Natural killer cell (primary cell): Measurements from ENCODE around the gene GASK1A. TPM values are rescaled to one million over a fixed set of nuclear protein-coding genes. Genes with fewer than 3 reads are reported as not detected.

Source experiments
- ATAC-seq, 3 donors: fragments of 150-1000 bp in 2 of 3; fragments of 200-7000 bp in 1 of 3; cut with Tn5 transposase; 1 replicate in 1 of 3; 2 replicates in 2 of 3; pipeline ENCODE4 v1.10.0; 2021; ENCODE audit warnings: mild to moderate bottlenecking in 2 of 3, moderate library complexity in 2 of 3
- DNase-seq, 2 donors: peaks; one replicate each; pipeline versions ENCODE4 v3.0.0 to v3.0.0-alpha.2; 2013 to 2021; ENCODE audit warnings: mixed read lengths in 1 of 2
- H3K27ac ChIP-seq: one replicate; pipeline ENCODE4 v1.5.1; 2013; ENCODE audit warnings: mild to moderate bottlenecking, low read length
- H3K27me3 ChIP-seq: one replicate; pipeline ENCODE4 v1.6.1; 2013; ENCODE audit warnings: low read length; ENCODE audit not compliant: control insufficient read depth, insufficient read depth
- H3K36me3 ChIP-seq: one replicate; pipeline ENCODE4 v1.6.1; 2013; ENCODE audit warnings: low read length; ENCODE audit not compliant: control insufficient read depth, insufficient read depth
- H3K4me1 ChIP-seq: one replicate; pipeline ENCODE4 v1.6.1; 2013; ENCODE audit warnings: low read length; ENCODE audit not compliant: control insufficient read depth, insufficient read depth
- H3K4me3 ChIP-seq: one replicate; pipeline ENCODE4 v1.5.1; 2013; ENCODE audit warnings: low read length
- H3K9me3 ChIP-seq: one replicate; pipeline ENCODE4 v1.6.1; 2013; ENCODE audit warnings: low read length; ENCODE audit not compliant: control insufficient read depth, insufficient read depth
- H3K27ac Mint-ChIP-seq, 2 donors: one replicate each; pipeline ENCODE4 v1.8.0; 2022; ENCODE audit warnings: mild to moderate bottlenecking in 2 of 2, mixed read lengths in 2 of 2, moderate library complexity in 1 of 2
- H3K27me3 Mint-ChIP-seq, 2 donors: one replicate each; pipeline ENCODE4 v1.8.0; 2022; ENCODE audit warnings: low read depth in 2 of 2, mixed read lengths in 2 of 2
- H3K36me3 Mint-ChIP-seq: one replicate; pipeline ENCODE4 v1.8.0; 2022; ENCODE audit warnings: mixed read lengths
- H3K4me1 Mint-ChIP-seq, 2 donors: one replicate each; pipeline ENCODE4 v1.8.0; 2022; ENCODE audit warnings: mixed read lengths in 2 of 2
- H3K4me3 Mint-ChIP-seq: one replicate; pipeline ENCODE4 v1.8.0; 2022; ENCODE audit warnings: mild to moderate bottlenecking, moderate library complexity, mixed read lengths
- H3K9me3 Mint-ChIP-seq, 2 donors: one replicate each; pipeline ENCODE4 v1.8.0; 2022; ENCODE audit warnings: mixed read lengths in 2 of 2
- WGBS: methylation state at CpG from one replicate; pipeline ENCODE4 v1.1.7; 2013; ENCODE audit warnings: missing lambda C conversion rate; ENCODE audit not compliant: insufficient coverage; 5-methylcytosine and 5-hydroxymethylcytosine counted together
- intact Hi-C: fragments of 100-400 bp; cut with micrococcal nuclease; formaldehyde crosslinking; loops from one replicate; pipeline ENCODE4 v1.14.2; 2022
- total RNA-seq, 4 donors: library from RNA; stranded (reverse); fragments of 120-200 nt in 1 of 4; gene quantifications; one replicate each; pipeline versions ENCODE4 v1.2.3 to v1.2.4, GENCODE V29; 2013 to 2022
- TF ChIP-seq, protein P1 (sequence below): fragments of 200-600 bp; IDR thresholded peaks from one replicate; pipeline ENCODE4 v1.8.0; 2022; ENCODE audit warnings: antibody characterized with exemption

The GASK1A gene
- total RNA-seq, 3 donors from 2014 or later (not counting 1 experiment from before 2014, with no cell fraction given) = 0.12 to 0.34 TPM; not detected in 1

DNA sequence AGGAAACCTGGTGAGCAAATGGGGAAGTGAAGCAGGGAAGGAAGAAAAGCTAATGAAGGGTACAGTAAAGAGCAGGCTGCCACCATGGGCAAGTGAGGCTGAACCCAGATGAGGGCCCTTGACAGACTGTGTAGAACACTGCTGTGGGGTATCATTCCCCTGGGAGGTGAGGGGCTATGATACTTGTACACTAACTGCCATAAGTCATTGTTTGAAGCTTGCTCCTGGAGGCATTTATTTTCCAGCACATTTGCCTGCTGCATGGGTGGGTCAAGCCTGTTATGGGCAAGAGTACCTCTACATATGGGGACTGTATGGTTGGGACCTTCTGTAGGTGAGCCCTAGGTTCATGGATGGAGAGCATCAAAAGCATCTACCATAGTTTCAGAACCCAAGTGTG is 69.4 kb downstream of the GASK1A start:
- Histone ChIP-seq H3K4me3 (no peak overlapping the region), H3K27ac (no peak overlapping the region), H3K9me3 (peaks cover 29% of the 10 kb centered on the region), H3K27me3 (no peaks in the 10 kb centered on the region), H3K36me3 (no peaks in the 10 kb centered on the region), H3K4me1 (no peaks in the 10 kb centered on the region)
- intact Hi-C loops = no loop called here
- Mint-ChIP-seq H3K27ac (no peak overlapping the region), H3K4me1 (no peaks in the 10 kb centered on the region), H3K9me3 (peaks cover 8 to 28% of the 10 kb centered on the region in 2 donors), H3K36me3 (peaks cover 17% of the 10 kb centered on the region), H3K27me3 (peaks cover 0 to 4% of the 10 kb centered on the region in 2 donors), H3K4me3 (no peak overlapping the region)
- DNase-seq (no peak), ATAC-seq (no peak)
- TF ChIP-seq, protein P1, sequence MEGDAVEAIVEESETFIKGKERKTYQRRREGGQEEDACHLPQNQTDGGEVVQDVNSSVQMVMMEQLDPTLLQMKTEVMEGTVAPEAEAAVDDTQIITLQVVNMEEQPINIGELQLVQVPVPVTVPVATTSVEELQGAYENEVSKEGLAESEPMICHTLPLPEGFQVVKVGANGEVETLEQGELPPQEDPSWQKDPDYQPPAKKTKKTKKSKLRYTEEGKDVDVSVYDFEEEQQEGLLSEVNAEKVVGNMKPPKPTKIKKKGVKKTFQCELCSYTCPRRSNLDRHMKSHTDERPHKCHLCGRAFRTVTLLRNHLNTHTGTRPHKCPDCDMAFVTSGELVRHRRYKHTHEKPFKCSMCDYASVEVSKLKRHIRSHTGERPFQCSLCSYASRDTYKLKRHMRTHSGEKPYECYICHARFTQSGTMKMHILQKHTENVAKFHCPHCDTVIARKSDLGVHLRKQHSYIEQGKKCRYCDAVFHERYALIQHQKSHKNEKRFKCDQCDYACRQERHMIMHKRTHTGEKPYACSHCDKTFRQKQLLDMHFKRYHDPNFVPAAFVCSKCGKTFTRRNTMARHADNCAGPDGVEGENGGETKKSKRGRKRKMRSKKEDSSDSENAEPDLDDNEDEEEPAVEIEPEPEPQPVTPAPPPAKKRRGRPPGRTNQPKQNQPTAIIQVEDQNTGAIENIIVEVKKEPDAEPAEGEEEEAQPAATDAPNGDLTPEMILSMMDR = no peak

DNA sequence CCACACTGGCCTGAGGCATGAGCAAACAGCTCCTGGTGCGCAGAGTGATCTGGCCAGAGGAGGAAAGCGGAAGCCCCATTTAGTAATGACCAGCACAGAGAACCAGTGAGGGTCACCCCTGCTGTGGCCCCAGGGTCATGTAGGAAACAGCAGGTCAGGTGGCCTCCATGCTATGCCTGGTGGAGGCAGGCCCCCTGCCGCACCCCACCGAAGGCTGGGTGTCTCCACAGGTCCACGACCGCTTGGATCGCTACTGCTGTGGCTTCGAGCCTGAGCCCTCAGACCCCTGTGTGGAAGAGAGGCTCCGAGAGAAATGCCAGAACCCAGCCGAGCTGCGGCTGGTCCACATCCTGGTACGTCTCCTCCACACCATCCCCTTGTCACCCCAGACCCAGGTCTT is 74.2 kb downstream of the GASK1A start:
- H3K4me1 Mint-ChIP-seq = no peaks in the 10 kb centered on the region
- peaks cover 17% of the 10 kb centered on the region for H3K36me3 Mint-ChIP-seq
- no peaks in the 10 kb centered on the region for H3K27me3 ChIP-seq
- TF ChIP-seq, protein P1 = no peak
- peaks cover 4 to 12% of the 10 kb centered on the region in 2 donors for H3K9me3 Mint-ChIP-seq
- no peak overlapping the region for H3K4me3 ChIP-seq
- H3K27ac Mint-ChIP-seq = no peak overlapping the region
- 94% methylated on average over 12 of the region's 12 CpGs for WGBS
- H3K4me1 ChIP-seq = no peaks in the 10 kb centered on the region
- H3K36me3 ChIP-seq = no peaks in the 10 kb centered on the region
- H3K4me3 Mint-ChIP-seq = no peak overlapping the region
- H3K9me3 ChIP-seq = no peaks in the 10 kb centered on the region
- H3K27me3 Mint-ChIP-seq = peaks cover 3 to 6% of the 10 kb centered on the region in 2 donors
- no peak for ATAC-seq
- intact Hi-C loops = no loop called here
- H3K27ac ChIP-seq = no peak overlapping the region
- no peak for DNase-seq

DNA sequence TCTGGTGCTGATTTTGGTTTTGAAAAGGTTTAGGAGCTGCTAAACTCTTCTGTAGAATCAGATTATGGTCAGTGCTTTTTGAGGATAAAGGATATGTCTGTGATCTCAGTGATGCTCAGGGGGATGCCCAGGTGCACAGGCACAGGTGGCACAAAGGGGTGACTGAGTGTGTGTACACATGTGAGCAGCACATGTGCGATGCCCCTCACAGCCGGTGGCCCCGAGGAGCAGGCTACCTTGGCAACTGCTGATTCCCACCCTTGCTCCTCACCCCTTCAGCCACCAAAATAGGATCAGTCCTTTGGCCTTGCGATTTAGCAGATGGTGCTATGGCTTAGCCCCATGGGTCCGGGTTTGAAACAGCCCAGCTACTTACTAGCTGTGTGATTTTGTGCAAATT is 75.6 kb downstream of the GASK1A start:
- Histone ChIP-seq H3K27me3 (no peaks in the 10 kb centered on the region), H3K36me3 (no peaks in the 10 kb centered on the region), H3K9me3 (no peaks in the 10 kb centered on the region), H3K4me1 (no peaks in the 10 kb centered on the region), H3K27ac (no peak overlapping the region), H3K4me3 (no peak overlapping the region)
- ATAC-seq (no peak), DNase-seq (no peak)
- Mint-ChIP-seq H3K4me3 (no peak overlapping the region), H3K9me3 (peaks cover 4 to 7% of the 10 kb centered on the region in 2 donors), H3K27ac (no peak overlapping the region), H3K27me3 (peaks cover 3 to 6% of the 10 kb centered on the region in 2 donors), H3K4me1 (no peaks in the 10 kb centered on the region), H3K36me3 (peaks cover 17% of the 10 kb centered on the region)
- intact Hi-C loops = no loop called here
- 89% methylated on average over 5 of the region's 5 CpGs for WGBS
- TF ChIP-seq, protein P1 = no peak

DNA sequence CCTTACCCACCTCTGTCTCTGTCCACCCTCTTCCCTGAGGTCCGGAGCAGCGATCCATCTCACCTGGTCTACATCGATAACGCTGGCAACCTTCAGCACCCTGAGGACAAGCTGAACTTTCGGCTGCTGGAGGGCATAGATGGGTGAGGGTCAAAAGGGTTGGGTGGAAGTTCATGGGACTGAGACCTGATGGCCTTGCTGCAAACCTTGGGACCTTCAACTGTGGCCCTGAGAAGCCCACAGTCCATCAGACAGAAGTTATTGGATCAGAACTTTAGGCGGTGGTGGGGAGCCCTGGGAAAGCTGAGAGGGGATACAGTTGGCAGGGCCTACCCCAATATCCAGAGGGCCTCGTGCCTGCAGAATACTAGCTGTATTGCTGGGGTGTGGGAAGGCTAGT is 76.3 kb downstream of the GASK1A start:
- no peak overlapping the region for H3K27ac Mint-ChIP-seq
- peaks cover 3 to 6% of the 10 kb centered on the region in 2 donors for H3K27me3 Mint-ChIP-seq
- ATAC-seq (no peak), DNase-seq (no peak)
- no peaks in the 10 kb centered on the region for H3K9me3 ChIP-seq
- no peak overlapping the region for H3K4me3 Mint-ChIP-seq
- intact Hi-C loops = no loop called here
- H3K4me1 ChIP-seq = no peaks in the 10 kb centered on the region
- no peak overlapping the region for H3K27ac ChIP-seq
- WGBS = 90% methylated on average over 7 of the region's 7 CpGs
- peaks cover 0 to 4% of the 10 kb centered on the region in 2 donors for H3K4me1 Mint-ChIP-seq
- TF ChIP-seq, protein P1 = no peak
- H3K36me3 Mint-ChIP-seq = peaks cover 11% of the 10 kb centered on the region
- H3K36me3 ChIP-seq = no peaks in the 10 kb centered on the region
- peaks cover 4 to 5% of the 10 kb centered on the region in 2 donors for H3K9me3 Mint-ChIP-seq
- H3K4me3 ChIP-seq = no peak overlapping the region
- H3K27me3 ChIP-seq = no peaks in the 10 kb centered on the region
